NCI-H2081 treated with DMSO at 0.1 percent for 48 hours (cell line): ENCODE data around the gene AQP10.
"Not testable (repeated sequence)": the region's sequence is repeated elsewhere in the genome, so short reads cannot be mapped to it uniquely, and the experiment has no call there.

Experiments used
- DNase-seq: peaks from one replicate; lab custom pipeline; 2025; lab: John Stamatoyannopoulos, UW

AQP10 gene

GRCh38 chr1:154324241-154324640 lies 3.3 kb downstream of the AQP10 start:
- no peak for DNase-seq

DNA sequence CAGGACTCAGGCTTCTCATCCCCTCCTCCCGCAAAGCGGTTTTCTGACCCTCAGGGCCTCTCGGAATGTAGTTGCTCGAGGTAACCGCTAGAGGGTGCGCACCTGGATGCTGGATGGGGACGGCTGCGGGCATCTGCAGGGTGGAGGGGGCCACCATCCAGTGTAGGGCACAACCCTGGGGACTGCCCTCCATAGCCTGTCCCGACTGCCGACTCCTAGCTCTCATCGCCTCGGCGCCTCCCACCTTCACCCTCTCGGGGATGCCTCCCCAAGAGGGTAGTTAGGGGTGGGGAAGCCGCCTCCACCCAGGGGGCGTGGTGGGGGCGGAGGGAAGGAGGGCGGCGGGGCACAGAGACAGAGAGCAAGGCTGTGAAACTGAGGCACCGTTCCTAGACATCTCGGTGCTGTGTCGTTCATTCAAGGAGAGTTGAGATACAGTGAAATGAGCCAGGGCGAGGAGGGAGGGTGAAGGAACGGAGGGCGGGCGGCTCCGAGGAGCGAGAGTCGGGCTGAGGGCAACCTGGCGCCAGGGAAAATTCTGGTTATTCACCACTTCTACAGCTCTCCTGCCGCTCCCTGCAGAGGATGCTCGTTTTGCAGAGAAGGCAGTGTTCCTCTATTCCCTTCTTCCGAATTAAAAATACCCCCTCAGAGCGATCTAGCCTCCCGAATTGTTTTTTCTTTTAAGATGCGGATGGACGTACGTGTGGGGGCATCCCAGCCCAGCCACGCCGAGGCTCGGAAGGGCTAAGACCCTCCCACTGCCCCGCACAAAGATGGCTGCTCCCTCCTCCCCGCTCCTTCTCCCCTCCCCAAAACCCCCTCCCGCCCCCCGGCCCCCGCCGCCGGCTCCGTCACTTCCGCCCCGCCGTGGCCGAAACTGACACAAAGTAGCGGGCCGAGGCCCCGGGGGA lies 4.0 kb downstream of the AQP10 start, which contains the start of gene ATP8B2:
TSS of gene ATP8B2 (plus strand) at position 857 of the 914 bp plus-strand sequence. CDS start 2,617 bp downstream, outside the sequence.
- DNase-seq: peak; percentile 10

DNA sequence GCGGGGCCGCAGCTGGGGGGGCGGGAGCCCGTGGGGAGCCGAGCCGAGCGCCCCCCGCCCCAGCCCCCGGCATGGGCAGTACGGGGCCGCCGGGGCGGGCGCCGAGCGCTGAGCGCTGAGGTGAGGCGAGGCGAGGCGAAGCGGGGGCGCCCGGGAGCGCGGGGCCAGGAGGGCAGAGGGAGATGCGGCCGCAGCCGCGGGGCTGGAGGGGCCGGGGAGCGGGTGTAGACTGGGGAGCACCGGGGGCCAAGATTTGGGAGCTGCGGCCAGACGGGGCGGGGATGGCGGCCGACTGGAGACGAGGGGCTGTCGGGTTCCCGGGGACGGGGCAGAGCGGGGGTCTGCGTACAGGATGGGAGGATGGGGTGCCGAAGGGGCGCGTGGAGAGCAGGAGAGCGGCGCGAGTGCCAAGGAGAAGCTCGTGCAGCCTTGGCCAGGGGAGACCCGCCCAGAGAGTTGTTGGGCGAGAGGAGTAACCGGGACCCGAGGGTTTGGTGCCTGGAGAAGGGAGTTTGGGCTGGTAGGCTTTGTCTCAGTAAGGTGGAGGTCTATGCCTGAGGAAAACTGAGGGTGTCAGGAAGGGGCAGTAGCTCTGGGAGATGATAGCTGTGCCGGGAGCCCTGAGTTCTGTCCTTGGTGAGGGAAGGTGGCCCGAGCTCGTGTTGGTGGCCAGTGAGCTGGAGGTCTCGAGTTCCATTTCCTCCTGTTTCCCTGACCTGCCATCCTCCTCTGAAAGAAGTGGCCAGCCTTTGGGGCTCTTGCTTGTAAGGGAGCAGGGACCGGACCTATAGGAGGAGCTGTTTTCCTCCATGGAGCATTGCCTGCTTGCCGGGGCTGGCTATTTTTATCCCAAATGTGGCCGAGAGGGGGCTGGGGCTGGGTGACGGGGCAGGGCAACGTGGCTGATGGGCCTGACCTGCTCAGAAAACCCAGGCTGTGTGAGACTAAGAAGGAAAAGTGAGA lies 5.0 kb downstream of the AQP10 start:
- DNase-seq: no peak

GRCh38 chr1:154326546-154327465 lies 5.9 kb downstream of the AQP10 start:
- no peak for DNase-seq

- DNase-seq: no peak
Observed at GRCh38 chr1:154327466-154328317, 6.8 kb downstream of the AQP10 start.

DNA sequence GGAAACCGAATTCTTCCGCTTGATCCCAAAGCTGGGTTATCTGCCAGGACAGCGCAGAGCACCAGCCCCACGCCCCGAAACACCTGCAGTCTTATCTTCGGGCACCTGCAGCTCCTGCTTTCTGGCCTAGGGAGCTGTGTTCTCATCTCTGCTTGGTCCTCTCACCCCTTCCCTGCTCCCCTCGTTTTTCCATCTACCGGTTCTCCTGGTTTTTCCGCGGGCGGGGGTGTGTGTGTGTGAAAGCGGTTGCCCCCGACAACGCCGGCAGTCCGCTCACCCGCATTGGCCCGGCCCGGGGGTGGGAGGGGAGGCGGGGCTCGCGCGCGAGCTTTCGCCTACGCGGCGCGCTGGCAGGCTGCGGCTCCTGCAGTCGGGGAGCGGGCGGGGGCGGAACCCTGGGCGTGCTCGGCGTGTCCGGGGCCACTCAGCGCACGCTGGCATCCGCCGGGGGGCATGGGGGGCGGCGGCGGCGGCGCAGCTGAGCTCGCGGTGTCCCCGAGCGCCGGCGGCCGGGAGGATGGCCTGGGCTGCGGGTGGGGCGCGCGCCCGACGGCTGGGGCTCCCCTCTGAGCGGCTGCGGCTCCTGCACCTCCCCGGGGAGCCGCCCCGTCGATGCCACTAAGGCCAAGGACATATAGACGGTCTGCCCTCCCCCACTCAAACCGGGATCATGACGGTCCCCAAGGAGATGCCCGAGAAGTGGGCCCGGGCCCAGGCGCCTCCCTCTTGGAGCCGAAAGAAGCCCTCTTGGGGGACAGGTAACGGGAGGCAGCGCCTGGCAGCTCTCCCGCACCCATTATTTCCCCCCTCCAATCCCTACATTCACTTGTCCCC lies 7.6 kb downstream of the AQP10 start:
- DNase-seq: peak; percentile 14

- DNase-seq: no peak
Observed at GRCh38 chr1:154329152-154329521, 8.2 kb downstream of the AQP10 start.

- DNase-seq: no peak
Observed at GRCh38 chr1:154329551-154330131, 8.7 kb downstream of the AQP10 start.

- no peak for DNase-seq
Observed at GRCh38 chr1:154330669-154331068, 9.8 kb downstream of the AQP10 start.

DNA sequence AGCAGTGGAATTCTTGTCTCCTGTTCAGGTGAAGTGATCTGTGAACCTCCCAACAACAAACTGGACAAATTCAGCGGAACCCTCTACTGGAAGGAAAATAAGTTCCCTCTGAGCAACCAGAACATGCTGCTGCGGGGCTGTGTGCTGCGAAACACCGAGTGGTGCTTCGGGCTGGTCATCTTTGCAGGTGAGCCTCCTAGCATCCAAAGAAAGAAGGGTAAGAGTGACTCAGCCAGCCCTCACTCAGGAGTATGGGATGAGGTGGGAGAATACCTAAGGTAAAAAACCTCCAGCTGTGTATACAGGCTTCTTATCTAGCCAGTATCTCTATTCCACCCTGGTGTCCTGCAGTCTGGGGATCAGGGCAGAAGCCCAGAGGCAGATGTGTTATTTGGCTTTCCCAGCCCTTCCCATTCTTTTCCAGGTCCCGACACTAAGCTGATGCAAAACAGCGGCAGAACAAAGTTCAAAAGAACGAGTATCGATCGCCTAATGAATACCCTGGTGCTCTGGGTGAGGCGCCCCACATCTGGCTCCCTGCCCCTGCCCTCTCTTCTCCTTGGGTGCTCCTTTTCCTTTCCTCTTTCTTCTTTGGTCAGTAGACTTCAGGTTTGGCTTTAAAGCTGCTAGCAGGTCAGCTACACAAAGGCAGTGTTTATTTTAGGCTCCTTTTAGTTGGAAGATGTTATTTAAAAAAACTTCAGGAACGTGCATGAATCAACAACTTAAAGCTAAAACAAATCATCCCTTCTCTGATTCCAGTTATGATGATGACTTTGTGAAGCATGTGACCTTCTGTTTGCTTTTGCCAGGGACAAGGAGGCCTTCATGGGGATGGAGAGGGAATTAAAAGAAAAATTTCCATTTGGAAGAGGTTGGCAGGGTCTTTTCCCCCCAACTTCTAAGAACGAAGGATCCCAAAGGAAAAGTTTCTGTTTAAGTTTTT lies 13.5 kb downstream of the AQP10 start:
- DNase-seq: no peak

DNA sequence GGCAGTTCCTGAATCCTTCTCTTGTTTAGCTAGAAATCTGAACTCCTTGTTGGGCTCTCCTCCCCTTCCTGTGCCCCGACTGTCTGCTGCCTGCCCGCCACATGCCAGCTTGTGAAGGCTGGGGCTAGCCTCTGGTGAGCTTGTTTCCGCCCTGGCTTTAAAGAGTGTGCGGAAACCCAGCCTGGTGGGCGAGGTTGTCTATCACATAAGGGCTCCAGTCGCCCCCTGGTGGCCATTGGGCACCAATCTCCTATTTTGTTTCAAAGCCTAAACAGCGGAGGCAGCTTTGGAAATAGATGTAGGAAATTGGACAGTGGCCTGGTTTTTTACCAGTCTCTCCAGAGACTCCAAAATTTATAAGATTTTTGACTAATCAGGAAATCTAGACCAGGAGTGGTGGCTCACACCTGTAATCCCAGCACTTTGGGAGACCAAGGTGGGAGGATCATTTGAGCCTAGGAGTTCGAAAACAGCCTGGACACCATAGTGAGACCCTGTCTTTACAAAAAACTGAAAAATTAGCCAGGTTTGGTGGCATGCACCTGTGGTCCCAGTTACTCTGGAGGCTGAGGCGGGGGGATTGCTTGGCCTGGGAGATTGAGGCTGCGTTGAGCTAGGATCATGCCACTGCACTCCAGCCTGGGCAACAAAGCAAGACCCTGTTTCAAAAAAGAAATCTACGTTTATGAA lies 14.3 kb downstream of the AQP10 start:
- DNase-seq: peak; percentile 31

- DNase-seq: no peak
Observed at GRCh38 chr1:154337253-154337894, 16.5 kb downstream of the AQP10 start.

DNA sequence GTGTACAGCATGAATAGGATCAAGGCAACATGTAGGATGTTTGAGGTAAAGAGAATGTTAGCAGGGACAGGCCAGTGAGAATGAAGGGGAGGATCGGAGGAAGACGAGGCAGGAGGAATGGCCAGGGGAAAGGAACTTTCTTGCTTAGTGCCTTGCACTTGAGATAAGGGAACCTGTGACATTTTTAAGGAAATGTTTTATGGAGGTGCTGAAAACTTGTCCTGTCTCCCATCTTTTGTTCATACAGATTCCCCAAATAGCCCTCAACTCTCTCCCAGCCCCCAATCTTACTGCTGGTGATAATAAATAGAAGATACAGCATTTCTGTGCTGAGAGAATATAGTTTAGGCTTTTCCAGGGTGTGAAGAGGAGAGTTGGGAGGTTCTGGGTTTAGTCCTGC lies 18.0 kb downstream of the AQP10 start:
- no peak for DNase-seq

DNA sequence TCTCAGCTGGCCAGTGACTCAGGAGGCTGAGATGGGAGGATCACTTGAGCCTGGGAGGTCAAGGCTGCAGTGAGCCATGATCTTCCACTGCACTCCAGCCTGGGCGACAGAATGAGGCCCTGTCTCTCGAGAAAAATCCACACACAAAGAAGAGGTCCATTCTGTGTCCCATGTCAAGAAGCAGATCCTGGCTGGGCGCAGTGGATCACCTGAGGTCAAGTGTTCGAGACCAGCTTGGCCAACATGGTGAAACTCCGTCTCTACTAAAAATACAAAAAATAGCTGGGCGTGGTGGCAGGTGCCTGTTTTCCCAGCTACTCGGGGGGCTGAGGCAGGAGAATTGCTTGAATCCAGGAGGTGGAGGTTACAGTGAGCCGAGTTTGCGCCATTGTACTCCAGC lies 20.5 kb downstream of the AQP10 start:
- not testable (repeated sequence) for DNase-seq

DNA sequence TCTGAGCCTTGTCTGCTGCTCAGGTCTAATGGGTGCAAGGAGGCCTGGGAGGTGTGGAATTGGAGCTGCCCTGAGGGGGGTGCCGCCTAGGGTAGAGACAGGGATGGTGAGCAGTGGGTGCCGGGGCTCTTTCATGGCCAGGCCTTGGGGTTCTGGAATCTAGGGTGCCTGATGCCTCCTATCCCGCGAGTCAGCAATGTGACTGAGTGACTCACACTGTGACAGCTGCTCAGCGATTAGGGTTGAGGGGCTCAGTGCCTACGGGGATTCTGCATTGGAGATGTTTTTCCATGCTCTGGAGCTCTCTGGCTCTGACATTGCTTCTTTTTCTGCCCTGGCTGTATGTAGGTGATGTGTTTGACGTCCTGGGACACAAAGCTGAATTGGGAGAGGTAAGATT lies 21.2 kb downstream of the AQP10 start:
- DNase-seq: no peak

- DNase-seq: no peak
Observed at GRCh38 chr1:154342836-154343472, 22.1 kb downstream of the AQP10 start.
